Measurements from ENCODE around the gene CRLF1.
A peak's percentile ranks its signal among the peaks of the same experiment; 100 is the strongest.

DNA sequence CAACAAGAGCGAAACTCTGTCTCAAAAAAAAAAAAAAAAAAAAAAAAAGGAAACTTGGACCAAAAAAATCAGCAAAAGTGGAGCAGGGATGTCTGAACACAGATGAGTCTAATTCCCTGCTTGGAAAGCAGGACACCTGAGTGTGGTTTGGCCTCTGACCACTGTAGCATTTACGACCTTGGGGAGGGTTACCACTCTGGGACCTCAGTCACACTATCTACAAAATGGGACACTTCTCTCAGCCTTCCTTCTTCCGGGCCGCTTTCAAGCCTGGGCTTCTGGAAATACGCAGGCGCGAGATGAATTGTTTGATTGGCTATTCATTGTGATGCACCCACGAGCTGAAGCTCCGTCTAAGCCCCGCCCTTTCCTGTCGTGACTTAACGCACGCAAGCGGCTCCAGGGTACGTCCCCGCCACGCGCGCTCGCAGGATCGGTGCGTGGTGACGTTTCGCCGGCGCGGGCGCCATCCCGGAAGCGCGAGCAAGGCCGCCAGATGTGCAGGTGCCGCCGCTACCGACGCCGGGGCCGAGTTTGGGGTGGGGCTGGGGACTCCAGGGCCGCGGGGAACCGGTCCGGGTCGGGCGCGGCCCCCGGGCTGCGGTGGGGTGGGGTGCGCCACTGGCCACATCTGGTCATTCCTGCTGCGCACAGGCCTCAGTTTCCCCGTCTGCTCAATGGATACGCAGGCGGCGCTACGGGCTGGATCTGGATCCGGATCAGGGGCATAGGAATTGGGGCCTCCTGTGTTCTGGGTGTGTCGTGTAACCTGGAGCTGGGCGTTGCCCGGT is 49.0 kb downstream of the CRLF1 start, which contains the start of gene KXD1:
- TF ChIP-seq TAF1 (IDR thresholded peaks at IDR 0.05; ENCODE audit: borderline replicate concordance, low read depth, low read length): 0 out of 2 replicates have a peak, but pooled peaks have one; percentile 2
- peak; percentile 89 for TF ChIP-seq POLR2AphosphoS5 (IDR thresholded peaks at IDR 0.05; ENCODE audit: low read depth, low read length)
